ENCODE results near the gene ARHGEF18.

ARHGEF18 gene

DNA sequence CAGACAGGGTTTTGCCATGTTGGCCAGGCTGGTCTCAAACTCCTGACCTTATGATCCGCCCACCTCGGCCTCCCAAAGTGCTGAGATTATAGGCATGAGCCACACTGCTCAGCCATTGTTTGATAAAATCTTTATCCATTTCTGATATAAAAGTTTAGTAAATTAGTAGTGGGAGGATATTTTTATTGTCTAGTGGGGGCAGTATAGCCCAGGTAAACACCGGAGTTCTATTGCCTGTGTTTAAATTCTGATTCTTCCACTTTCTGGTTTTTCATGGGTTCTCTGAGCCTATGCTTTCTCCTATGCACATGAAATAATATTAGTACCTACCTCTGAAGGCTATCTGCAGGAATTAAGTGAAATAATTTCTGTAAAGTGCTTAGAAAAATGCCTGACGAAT lies 20.1 kb upstream of the ARHGEF18 start:
- Histone ChIP-seq H3K27ac (no peak overlapping the region), H3K27me3 (no peaks in the 10 kb centered on the region), H3K4me1 (ENCODE audit: control insufficient read depth in 1 of 2, insufficient read depth in 1 of 2, low read depth in 1 of 2, low read length in 1 of 2) (no peaks in the 10 kb centered on the region), H3K9me3 (no peaks in the 10 kb centered on the region), H3K4me3 (ENCODE audit: low read depth in 1 of 2, low read length in 1 of 2) (no peak overlapping the region), H3K36me3 (no peaks in the 10 kb centered on the region)
- TF ChIP-seq, protein P1, sequence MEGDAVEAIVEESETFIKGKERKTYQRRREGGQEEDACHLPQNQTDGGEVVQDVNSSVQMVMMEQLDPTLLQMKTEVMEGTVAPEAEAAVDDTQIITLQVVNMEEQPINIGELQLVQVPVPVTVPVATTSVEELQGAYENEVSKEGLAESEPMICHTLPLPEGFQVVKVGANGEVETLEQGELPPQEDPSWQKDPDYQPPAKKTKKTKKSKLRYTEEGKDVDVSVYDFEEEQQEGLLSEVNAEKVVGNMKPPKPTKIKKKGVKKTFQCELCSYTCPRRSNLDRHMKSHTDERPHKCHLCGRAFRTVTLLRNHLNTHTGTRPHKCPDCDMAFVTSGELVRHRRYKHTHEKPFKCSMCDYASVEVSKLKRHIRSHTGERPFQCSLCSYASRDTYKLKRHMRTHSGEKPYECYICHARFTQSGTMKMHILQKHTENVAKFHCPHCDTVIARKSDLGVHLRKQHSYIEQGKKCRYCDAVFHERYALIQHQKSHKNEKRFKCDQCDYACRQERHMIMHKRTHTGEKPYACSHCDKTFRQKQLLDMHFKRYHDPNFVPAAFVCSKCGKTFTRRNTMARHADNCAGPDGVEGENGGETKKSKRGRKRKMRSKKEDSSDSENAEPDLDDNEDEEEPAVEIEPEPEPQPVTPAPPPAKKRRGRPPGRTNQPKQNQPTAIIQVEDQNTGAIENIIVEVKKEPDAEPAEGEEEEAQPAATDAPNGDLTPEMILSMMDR (IDR thresholded peaks at IDR 0.05), result no peak

DNA sequence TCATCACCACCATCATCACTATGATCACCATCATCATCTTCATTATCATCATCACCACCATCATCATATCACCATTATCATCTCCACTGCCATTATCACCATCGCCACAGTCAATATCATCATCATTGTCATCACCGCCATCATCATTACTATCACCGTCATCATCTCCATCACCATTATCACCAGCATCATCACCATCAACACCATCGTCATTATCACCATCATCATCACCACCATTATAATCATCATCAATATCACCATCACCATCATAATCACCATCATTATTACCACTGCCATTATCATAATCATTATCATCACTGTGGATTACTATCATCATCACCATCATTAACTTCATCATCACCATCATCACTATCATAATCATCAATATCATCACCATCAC lies 17.3 kb upstream of the ARHGEF18 start:
- Histone ChIP-seq H3K4me1 (ENCODE audit: control insufficient read depth in 1 of 2, insufficient read depth in 1 of 2, low read depth in 1 of 2, low read length in 1 of 2) (peaks cover 1 to 2% of the 10 kb centered on the region in 2 experiments), H3K27ac (no peak overlapping the region)

DNA sequence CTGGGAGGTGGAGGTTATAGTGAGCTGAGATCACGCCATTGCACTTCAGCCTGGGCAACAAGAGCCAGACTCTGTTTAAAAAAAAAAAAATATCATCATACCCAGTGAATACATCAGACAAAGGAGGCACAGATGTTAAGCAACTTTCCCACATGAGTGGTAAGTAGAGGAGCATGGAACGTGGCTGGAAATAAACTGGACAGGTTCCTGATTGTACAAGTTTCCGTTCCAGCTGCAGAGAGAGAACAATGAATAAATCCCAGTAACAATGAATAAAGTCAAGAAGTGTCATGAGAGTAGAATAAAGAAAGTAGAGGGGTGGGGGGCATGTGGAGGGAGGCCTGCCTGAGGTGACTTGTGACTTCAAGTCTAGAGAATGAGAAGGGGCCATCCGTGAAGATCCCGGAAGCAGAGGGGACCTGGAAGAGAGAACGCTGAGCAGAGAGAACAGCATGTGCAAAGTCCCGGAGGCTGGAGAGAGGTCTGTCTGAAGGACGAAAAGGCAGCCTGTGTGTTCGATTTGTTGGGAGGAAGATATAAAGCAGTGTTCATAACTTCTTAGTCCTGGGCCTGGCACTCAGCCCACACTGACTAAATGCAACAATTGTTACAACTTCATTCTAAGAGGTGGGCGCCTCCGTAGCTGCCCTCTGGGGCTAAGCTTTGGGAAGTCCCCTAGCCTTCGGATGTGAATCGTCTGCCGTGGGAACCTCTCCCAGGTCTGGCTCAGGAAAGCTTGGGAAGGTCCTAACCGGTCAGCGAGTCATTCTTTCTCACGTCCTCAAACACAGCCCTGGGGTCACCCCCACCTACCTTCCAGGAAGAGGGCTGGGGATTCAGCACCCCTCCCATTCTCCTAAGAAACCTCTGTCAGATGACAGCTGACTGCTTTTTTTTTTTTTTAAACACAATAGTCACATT lies 15.3 kb upstream of the ARHGEF18 start:
- H3K4me1 ChIP-seq (ENCODE audit: control insufficient read depth in 1 of 2, insufficient read depth in 1 of 2, low read depth in 1 of 2, low read length in 1 of 2), result peaks cover 17 to 20% of the 10 kb centered on the region in 2 experiments

More for the DNA sequence above, 17.3 kb upstream of the ARHGEF18 start:
- Histone ChIP-seq H3K36me3 (no peaks in the 10 kb centered on the region), H3K4me3 (ENCODE audit: low read depth in 1 of 2, low read length in 1 of 2) (no peak overlapping the region), H3K27me3 (no peaks in the 10 kb centered on the region), H3K9me3 (no peaks in the 10 kb centered on the region)
- TF ChIP-seq, protein P1 (IDR thresholded peaks at IDR 0.05), result no peak

DNA sequence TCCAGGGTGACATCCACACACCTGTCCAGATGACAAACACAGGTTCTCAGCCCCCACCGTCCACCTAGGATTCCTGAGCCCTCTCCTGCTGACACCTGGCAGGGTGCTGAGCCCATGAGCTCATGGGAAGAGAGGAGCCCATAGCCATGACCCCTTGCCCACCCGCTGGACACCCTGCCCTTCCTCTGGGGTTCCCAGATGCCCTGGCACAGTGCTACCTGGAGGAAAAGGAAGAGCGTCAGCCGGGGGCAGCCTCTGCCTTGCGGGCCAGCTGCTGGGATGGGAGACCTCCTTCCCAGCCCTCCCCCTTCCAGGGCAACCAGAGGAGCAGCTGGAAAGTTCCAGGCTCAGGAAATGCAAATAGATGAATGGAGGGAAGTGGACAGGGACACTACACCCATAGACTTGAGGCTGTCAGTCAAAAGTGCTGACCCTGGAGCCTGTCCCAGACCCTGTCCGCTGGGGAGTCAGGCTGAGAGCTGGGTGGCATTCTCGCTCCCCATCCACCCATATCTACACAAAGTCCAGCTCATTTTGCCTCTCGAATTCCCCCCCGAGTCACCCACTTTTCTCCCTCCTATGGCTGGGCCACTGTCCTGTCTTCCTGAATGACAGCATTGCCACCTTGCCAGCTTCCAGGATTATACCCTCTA lies 12.3 kb upstream of the ARHGEF18 start:
- Histone ChIP-seq H3K27ac (no peak overlapping the region), H3K9me3 (no peaks in the 10 kb centered on the region), H3K4me1 (ENCODE audit: control insufficient read depth in 1 of 2, insufficient read depth in 1 of 2, low read depth in 1 of 2, low read length in 1 of 2) (peaks cover 25 to 26% of the 10 kb centered on the region in 2 experiments)

More for the DNA sequence above, 15.3 kb upstream of the ARHGEF18 start:
- TF ChIP-seq, protein P1 (IDR thresholded peaks at IDR 0.05), result no peak
- Histone ChIP-seq H3K36me3 (no peaks in the 10 kb centered on the region), H3K27ac (no peak overlapping the region), H3K4me3 (ENCODE audit: low read depth in 1 of 2, low read length in 1 of 2) (no peak overlapping the region), H3K9me3 (no peaks in the 10 kb centered on the region), H3K27me3 (no peaks in the 10 kb centered on the region)

DNA sequence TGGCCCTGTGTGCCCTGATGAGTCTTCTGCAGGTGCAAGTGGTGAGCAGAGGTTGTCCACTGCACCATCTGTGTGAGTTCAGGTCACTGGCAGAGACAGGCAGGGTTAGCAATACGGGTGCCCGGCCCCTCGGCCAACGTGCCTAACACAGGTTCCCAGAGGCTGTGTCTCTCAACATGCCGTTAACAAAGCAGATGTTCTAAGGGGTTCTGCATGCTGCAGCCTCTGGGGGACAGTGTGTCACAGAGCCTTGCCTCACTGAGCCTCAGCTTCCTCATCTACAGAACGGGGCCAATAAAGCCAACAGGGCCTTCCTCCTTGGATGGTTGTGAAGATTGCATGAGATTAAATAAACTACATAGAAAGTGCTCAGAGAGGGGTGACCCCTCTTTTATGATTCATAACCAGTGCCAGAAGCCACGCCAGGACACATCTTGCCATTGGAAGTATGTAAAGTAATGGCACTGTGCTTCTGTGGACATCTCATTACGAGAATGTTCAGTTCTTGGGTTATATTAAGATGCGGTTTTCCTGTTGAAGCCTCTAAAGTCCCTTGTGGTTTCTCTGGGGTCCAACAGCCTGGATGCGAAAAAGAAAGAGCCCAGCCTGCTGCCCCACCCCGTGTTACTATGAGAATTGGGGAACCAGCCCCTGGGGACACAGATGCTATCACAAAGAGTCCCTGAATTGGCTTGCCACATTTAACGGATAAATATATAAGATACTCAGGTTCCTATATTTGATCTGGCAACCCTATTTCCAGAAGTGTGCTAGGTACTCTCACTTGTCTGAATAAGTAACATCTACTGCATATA lies 11.2 kb upstream of the ARHGEF18 start:
- Histone ChIP-seq H3K4me3 (ENCODE audit: low read depth in 1 of 2, low read length in 1 of 2) (no peak overlapping the region), H3K9me3 (no peaks in the 10 kb centered on the region), H3K36me3 (no peaks in the 10 kb centered on the region), H3K27ac (peak overlapping the region; percentile 45), H3K27me3 (no peaks in the 10 kb centered on the region), H3K4me1 (ENCODE audit: control insufficient read depth in 1 of 2, insufficient read depth in 1 of 2, low read depth in 1 of 2, low read length in 1 of 2) (peaks cover 35 to 36% of the 10 kb centered on the region in 2 experiments)
- TF ChIP-seq, protein P1 (IDR thresholded peaks at IDR 0.05), result no peak

More for the DNA sequence above, 12.3 kb upstream of the ARHGEF18 start:
- no peak overlapping the region for H3K4me3 ChIP-seq (ENCODE audit: low read depth in 1 of 2, low read length in 1 of 2)
- TF ChIP-seq, protein P1 (IDR thresholded peaks at IDR 0.05), result no peak
- H3K27me3 ChIP-seq, result no peaks in the 10 kb centered on the region
- no peaks in the 10 kb centered on the region for H3K36me3 ChIP-seq
